H1 (cell line): Measurements from ENCODE around the gene ANLN. TPM values are rescaled to one million over a fixed set of nuclear protein-coding genes. Genes with fewer than 3 reads are reported as not detected.
"Not testable (repeated sequence)": the region's sequence is repeated elsewhere in the genome, so short reads cannot be mapped to it uniquely, and the experiment has no call there.

Source experiments
- CTCF ChIA-PET: fragments of 300-600 bp; sonication (Branson Sonifier 250); formaldehyde crosslinking; loops from one replicate; lab custom pipeline; 2021; ENCODE audit not compliant: partially characterized antibody; lab: Charles Lee
- POLR2A ChIA-PET: fragments of 300-600 bp; sonication (Branson Sonifier 250); formaldehyde crosslinking; loops from one replicate; lab custom pipeline; 2021; ENCODE audit warnings: inconsistent platforms; ENCODE audit not compliant: partially characterized antibody; lab: Charles Lee
- DNase-seq, 2 experiments: peaks; one replicate each; pipeline versions ENCODE4 v3.0.0 to v3.0.0-alpha.2; 2010 to 2022; ENCODE audit warnings: low spot score in 2 of 2, low read depth in 1 of 2, mixed read lengths in 1 of 2
- FAIRE-seq: peaks from 2 replicates; lab custom pipeline; 2011; peaks lifted over from hg19 to GRCh38; lab: Jason Lieb, UNC
- H2AFZ ChIP-seq: 2 replicates; pipeline ENCODE4 v1.8.1; 2012; ENCODE audit warnings: low read length, inconsistent platforms
- H2AK5ac ChIP-seq: 2 replicates; pipeline ENCODE4 v1.6.1; 2013; ENCODE audit warnings: low read depth, low read length
- H2BK120ac ChIP-seq: replicated peaks from 2 replicates; pipeline ENCODE3; 2013; ENCODE audit warnings: low read depth, low read length, inconsistent platforms
- H2BK12ac ChIP-seq: 2 replicates; pipeline ENCODE4 v1.6.1; 2013; ENCODE audit warnings: low read depth, low read length
- H2BK15ac ChIP-seq: 2 replicates; pipeline ENCODE4 v1.6.1; 2013; ENCODE audit warnings: low read length
- H2BK20ac ChIP-seq: 2 replicates; pipeline ENCODE4 v1.6.1; 2013; ENCODE audit warnings: low read length
- H2BK5ac ChIP-seq: 2 replicates; pipeline ENCODE4 v1.6.1; 2013; ENCODE audit warnings: low read depth, low read length
- H3K14ac ChIP-seq: 2 replicates; pipeline ENCODE4 v1.6.1; 2013; ENCODE audit warnings: inconsistent platforms; ENCODE audit not compliant: insufficient read length
- H3K18ac ChIP-seq: 2 replicates; pipeline ENCODE4 v1.6.1; 2013; ENCODE audit warnings: low read length; ENCODE audit errors: extremely low read depth
- H3K23ac ChIP-seq: 2 replicates; pipeline ENCODE4 v1.6.1; 2013; ENCODE audit warnings: inconsistent platforms; ENCODE audit not compliant: insufficient read length
- H3K23me2 ChIP-seq: 2 replicates; pipeline ENCODE4 v1.6.1; 2013; ENCODE audit warnings: low read depth, low read length
- H3K27ac ChIP-seq: 2 replicates; pipeline ENCODE4 v1.6.1; 2011; ENCODE audit warnings: low read depth, low read length, inconsistent platforms
- H3K27me3 ChIP-seq, 4 experiments: replicated peaks in 1 of 4; 1 replicate in 1 of 4; 2 replicates in 3 of 4; pipeline versions ENCODE4 v1.6.1 to v1.8.1; 2011 to 2013; ENCODE audit warnings: low read length in 3 of 4, mild to moderate bottlenecking in 3 of 4, inconsistent platforms in 2 of 4, mixed read lengths in 2 of 4, moderate library complexity in 1 of 4; ENCODE audit not compliant: control insufficient read depth in 3 of 4, insufficient read depth in 3 of 4; ENCODE audit errors: extremely low read depth in 1 of 4
- H3K36me3 ChIP-seq, 4 experiments: 2 replicates each; pipeline versions ENCODE4 v1.6.1 to v1.8.1; 2011 to 2013; ENCODE audit warnings: mild to moderate bottlenecking in 4 of 4, low read length in 3 of 4, moderate library complexity in 2 of 4, control low read depth in 1 of 4, inconsistent platforms in 1 of 4; ENCODE audit not compliant: insufficient read depth in 4 of 4, control insufficient read depth in 2 of 4
- H3K4ac ChIP-seq: replicated peaks from 2 replicates; pipeline ENCODE3; 2013; ENCODE audit warnings: low read length, low read depth, mixed read lengths, inconsistent platforms; ENCODE audit not compliant: insufficient read length
- H3K4me1 ChIP-seq, 4 experiments: replicated peaks in 1 of 4; 1 replicate in 1 of 4; 2 replicates in 3 of 4; pipeline versions ENCODE4 v1.6.1 to v1.8.1; 2011 to 2013; ENCODE audit warnings: low read length in 3 of 4, inconsistent platforms in 2 of 4, mixed read lengths in 1 of 4; ENCODE audit not compliant: insufficient read depth in 4 of 4, control insufficient read depth in 3 of 4
- H3K4me2 ChIP-seq, 2 experiments: 2 replicates each; pipeline versions ENCODE4 v1.6.1 to v1.8.1; 2011 to 2013; ENCODE audit warnings: low read depth in 2 of 2, low read length in 2 of 2, control low read depth in 1 of 2, inconsistent platforms in 1 of 2, mild to moderate bottlenecking in 1 of 2; ENCODE audit not compliant: insufficient read depth in 1 of 2
- H3K4me3 ChIP-seq, 4 experiments: fragments of 200-600, 300-600 bp in 1 of 4; sonication (generic), shearing (Covaris generic), sonication (Bioruptor Twin) in 1 of 4; 2 replicates each; pipeline versions ENCODE4 v1.5.1 to v1.8.1; 2011 to 2016; ENCODE audit warnings: low read length in 4 of 4, low read depth in 3 of 4, control low read depth in 2 of 4, inconsistent platforms in 2 of 4, mild to moderate bottlenecking in 2 of 4, mixed read lengths in 1 of 4, moderate library complexity in 1 of 4; ENCODE audit not compliant: insufficient read depth in 2 of 4; ENCODE audit errors: extremely low read depth in 1 of 4
- H3K56ac ChIP-seq: replicated peaks from 2 replicates; pipeline ENCODE3; 2013; ENCODE audit warnings: low read depth, mild to moderate bottlenecking, mixed read lengths, low read length, inconsistent platforms; ENCODE audit not compliant: insufficient read length
- H3K79me1 ChIP-seq: 2 replicates; pipeline ENCODE4 v1.6.1; 2013; ENCODE audit warnings: low read depth, low read length, control low read depth
- H3K79me2 ChIP-seq, 2 experiments: 2 replicates each; pipeline versions ENCODE4 v1.6.1 to v1.8.1; 2012 to 2013; ENCODE audit warnings: low read length in 2 of 2, mild to moderate bottlenecking in 2 of 2, inconsistent platforms in 1 of 2; ENCODE audit not compliant: insufficient read depth in 2 of 2, control insufficient read depth in 1 of 2
- H3K9ac ChIP-seq, 4 experiments: replicated peaks in 1 of 4; 1 replicate in 1 of 4; 2 replicates in 3 of 4; pipeline versions ENCODE4 v1.6.1 to v1.8.1; 2011 to 2013; ENCODE audit warnings: low read depth in 3 of 4, low read length in 3 of 4, control low read depth in 2 of 4, mild to moderate bottlenecking in 2 of 4, moderate library complexity in 2 of 4, inconsistent platforms in 1 of 4; ENCODE audit errors: extremely low read depth in 1 of 4
- H3K9me3 ChIP-seq, 2 experiments: 2 replicates each; pipeline versions ENCODE4 v1.6.1 to v1.8.1; 2012 to 2013; ENCODE audit warnings: mild to moderate bottlenecking in 2 of 2, moderate library complexity in 2 of 2, control low read depth in 1 of 2, inconsistent platforms in 1 of 2, low read depth in 1 of 2, low read length in 1 of 2, mixed read lengths in 1 of 2; ENCODE audit not compliant: insufficient read depth in 2 of 2
- H4K20me1 ChIP-seq, 2 experiments: replicated peaks in 1 of 2; 2 replicates each; pipeline versions ENCODE3 to v1.8.1; 2011 to 2013; ENCODE audit warnings: inconsistent platforms in 2 of 2, low read length in 2 of 2, mild to moderate bottlenecking in 1 of 2; ENCODE audit not compliant: insufficient read depth in 2 of 2, control insufficient read depth in 1 of 2
- H4K5ac ChIP-seq: 2 replicates; pipeline ENCODE4 v1.6.1; 2013; ENCODE audit warnings: low read length, low read depth, mixed read lengths, inconsistent platforms; ENCODE audit not compliant: insufficient read length
- H4K8ac ChIP-seq: 2 replicates; pipeline ENCODE4 v1.8.0; 2013; ENCODE audit warnings: mild to moderate bottlenecking, moderate library complexity, low read length, inconsistent platforms; ENCODE audit not compliant: insufficient read depth; ENCODE audit errors: extremely low read depth
- H4K91ac ChIP-seq: replicated peaks from 2 replicates; pipeline ENCODE3; 2013; ENCODE audit warnings: low read length, mixed read lengths, inconsistent platforms; ENCODE audit not compliant: insufficient read length
- CHD1 ChIP-seq: IDR thresholded peaks from 2 replicates; pipeline ENCODE4 v1.6.1; 2012; ENCODE audit warnings: low read depth, low read length, improper control_type of control experiment
- KDM5A ChIP-seq: fragments of 200-600 bp; IDR thresholded peaks from 2 replicates; pipeline ENCODE4 v1.7.1; 2012; ENCODE audit warnings: mild to moderate bottlenecking, low read length, inconsistent platforms, mixed read lengths
- PHF8 ChIP-seq: fragments of 200-600 bp; sonication (generic); conservative IDR thresholded peaks from 2 replicates; pipeline ENCODE4 v1.7.1; 2012; ENCODE audit warnings: low read depth, mild to moderate bottlenecking, inconsistent platforms, low read length, moderate library complexity
- SP4 ChIP-seq: IDR thresholded peaks from 2 replicates; pipeline ENCODE4 v1.6.1; 2012; ENCODE audit warnings: low read length, inconsistent platforms
- USF2 ChIP-seq: IDR thresholded peaks from 2 replicates; pipeline ENCODE4 v1.6.1; 2011; ENCODE audit warnings: low read length, improper control_type of control experiment
- WGBS, 2 experiments: shearing (Covaris generic) in 1 of 2; methylation state at CpG; one replicate each; pipeline versions ENCODE4 v1.1.6 to v1.1.7; 2013 to 2015; ENCODE audit warnings: low lambda C conversion rate in 2 of 2, mixed read lengths in 2 of 2, inconsistent platforms in 1 of 2, low coverage in 1 of 2, missing lambda C conversion rate in 1 of 2; ENCODE audit not compliant: insufficient replicate concordance in 2 of 2, insufficient coverage in 1 of 2, insufficient read length in 1 of 2; ENCODE audit errors: extremely low coverage in 1 of 2, missing lambda C conversion rate in 1 of 2; 5-methylcytosine and 5-hydroxymethylcytosine counted together
- polyA plus RNA-seq, 7 experiments: library from polyadenylated mRNA; depleted of rRNA in 3 of 7; stranded (reverse) in 5 of 7; unstranded in 2 of 7; fragments of >200 nt in 5 of 7; fragments of 200-250 nt in 2 of 7; gene quantifications; 1 replicate in 5 of 7; 2 replicates in 1 of 7; 4 replicates in 1 of 7; pipeline versions ENCODE4 v1.2.1 to v1.2.3, GENCODE V29; 2011 to 2013; ENCODE audit warnings: missing spikeins in 2 of 7, mixed read lengths in 2 of 7
- total RNA-seq: library from RNA; stranded (reverse); fragmentation: NEBNext Ultra II Directional; extraction: Animal tissue kit (Norgen Biotek cat#: 25700); gene quantifications from 2 replicates; pipeline ENCODE4 v1.2.1, GENCODE V29; 2021

Gene ANLN
- total and polyA plus RNA-seq, 2 of the 8 experiments (the other 6 are each of a cell fraction or from before 2014, with no cell fraction given) = 18.5 to 90.1 TPM

- TF ChIP-seq SP4 (no peak), CHD1 (no peak), PHF8 (no peak), USF2 (no peak), KDM5A (no peak)
- TF ChIP-seq, all 59 proteins: peak for 0
These were observed 8.6 kb upstream of the ANLN start (continued) for GRCh38 chr7:36381056-36381455.

- H3K79me1 ChIP-seq, FAIRE-seq, H4K91ac ChIP-seq, H2BK120ac ChIP-seq, H3K79me2 ChIP-seq, H3K4me1 ChIP-seq, H3K56ac ChIP-seq, POLR2A ChIA-PET, H3K27ac ChIP-seq, H4K5ac ChIP-seq, H3K9ac ChIP-seq, H4K8ac ChIP-seq, H2BK5ac ChIP-seq, H3K36me3 ChIP-seq, H4K20me1 ChIP-seq, H2BK20ac ChIP-seq, H3K4me3 ChIP-seq, H2BK15ac ChIP-seq, H3K4ac ChIP-seq, H3K9me3 ChIP-seq, H3K23ac ChIP-seq, H2AFZ ChIP-seq, H2AK5ac ChIP-seq, H3K4me2 ChIP-seq, H3K23me2 ChIP-seq, H3K14ac ChIP-seq, DNase-seq, H2BK12ac ChIP-seq, H3K27me3 ChIP-seq, H3K18ac ChIP-seq: not testable (repeated sequence)
- 87% methylated on average over 1 of the region's 3 CpGs; no CpG with 5 or more reads in 1 of the 2 experiments for WGBS, 2 experiments
- CTCF ChIA-PET = interaction anchor here (1.1 kb wide), 1 partner anchor 16 kb away, joined by 3 read pairs; a partner anchor contains a TSS
These were observed 6.4 kb upstream of the ANLN start for GRCh38 chr7:36383284-36383683.
